DND-41 (cell line): ENCODE measurements around the gene TMEM94.

Experiments
- CTCF ChIP-seq: IDR thresholded peaks from 2 replicates; pipeline ENCODE4 v1.5.1; 2012; ENCODE audit warnings: borderline replicate concordance, low read length, moderate library complexity, mild to moderate bottlenecking; ENCODE audit not compliant: poor library complexity, severe bottlenecking; ENCODE audit errors: extremely low read depth
- EZH2 ChIP-seq: IDR thresholded peaks from 3 replicates; pipeline ENCODE4 v1.6.1; 2012; ENCODE audit warnings: borderline replicate concordance, low read depth, mild to moderate bottlenecking, moderate library complexity, low read length, inconsistent platforms; ENCODE audit not compliant: severe bottlenecking

GRCh38 chr17:75502072-75502720 lies 45.8 kb downstream of the TMEM94 start:
- TF ChIP-seq CTCF (no peak), EZH2 (no peak)
